ENCODE measurements around the gene PPIB. TPM values are rescaled to one million over a fixed set of nuclear protein-coding genes. Genes with fewer than 3 reads are reported as not detected.

Gene PPIB
- total RNA-seq, 6 experiments from 2014 or later = 276 to 535 (median 474) TPM

- H3K36me3 ChIP-seq = peaks cover 6 to 75% (median 32%) of the 10 kb centered on the region in 4 donors
- 87% methylated on average over 3 of the region's 4 CpGs for WGBS (ENCODE audit: insufficient coverage, low coverage, low lambda C conversion rate, missing lambda C conversion rate)
Measured at GRCh38 chr15:64138331-64138941, 24.4 kb downstream of the PPIB start.

GRCh38 chr15:64137226-64137833, 25.5 kb downstream of the PPIB start:
- no peaks in the 10 kb centered on the region for H3K27me3 ChIP-seq
- TF ChIP-seq CTCF (IDR thresholded peaks at IDR 0.05) = no peak
- TF ChIP-seq POLR2A (IDR thresholded peaks at IDR 0.05) = no peak
- H3K4me3 ChIP-seq = no peak overlapping the region
- intact Hi-C loops (cut with DNase I) = no loop called here
- H3K27ac ChIP-seq = no peak overlapping the region
- no peaks in the 10 kb centered on the region for H3K4me1 ChIP-seq
- ATAC-seq (peak; percentile 50 to 59 (median 55)), DNase-seq (peak in 1 of 3 donors; percentile 45)
- H3K9me3 ChIP-seq = no peaks in the 10 kb centered on the region
- H3K36me3 ChIP-seq = peaks cover 6 to 81% (median 37%) of the 10 kb centered on the region in 4 donors
- 67% methylated on average over 6 of the region's 8 CpGs for WGBS (ENCODE audit: insufficient coverage, low coverage, low lambda C conversion rate, missing lambda C conversion rate)

More at GRCh38 chr15:64138331-64138941, 24.4 kb downstream of the PPIB start:
- Histone ChIP-seq H3K4me1 (no peaks in the 10 kb centered on the region), H3K27ac (no peak overlapping the region), H3K4me3 (no peak overlapping the region), H3K27me3 (no peaks in the 10 kb centered on the region), H3K9me3 (no peaks in the 10 kb centered on the region)
- DNase-seq (no peak), ATAC-seq (no peak)
- intact Hi-C loops (cut with DNase I) = no loop called here
- TF ChIP-seq CTCF (IDR thresholded peaks at IDR 0.05) = no peak
- TF ChIP-seq POLR2A (IDR thresholded peaks at IDR 0.05) = no peak

GRCh38 chr15:64136347-64136746, 26.5 kb downstream of the PPIB start:
- intact Hi-C loops (cut with DNase I) = no loop called here
- WGBS (ENCODE audit: insufficient coverage, low coverage, low lambda C conversion rate, missing lambda C conversion rate) = 90% methylated on average over 3 of the region's 7 CpGs
- peaks cover 9 to 87% (median 45%) of the 10 kb centered on the region in 4 donors for H3K36me3 ChIP-seq
- H3K4me1 ChIP-seq = no peaks in the 10 kb centered on the region
- no peaks in the 10 kb centered on the region for H3K9me3 ChIP-seq
- ATAC-seq (no peak), DNase-seq (no peak)
- no peak overlapping the region for H3K27ac ChIP-seq
- H3K27me3 ChIP-seq = no peaks in the 10 kb centered on the region
- no peak overlapping the region for H3K4me3 ChIP-seq
- TF ChIP-seq CTCF (IDR thresholded peaks at IDR 0.05) (no peak), POLR2A (IDR thresholded peaks at IDR 0.05) (no peak)

GRCh38 chr15:64134345-64134829, 28.4 kb downstream of the PPIB start:
- no peak overlapping the region for H3K4me3 ChIP-seq
- ATAC-seq (peak; percentile 15 to 54 (median 38)), DNase-seq (peak in 2 of 3 donors; percentile 55 to 68)
- H3K36me3 ChIP-seq = peaks cover 19 to 96% (median 60%) of the 10 kb centered on the region in 4 donors
- H3K9me3 ChIP-seq = no peaks in the 10 kb centered on the region
- 87% methylated on average over 3 of the region's 9 CpGs for WGBS (ENCODE audit: insufficient coverage, low coverage, low lambda C conversion rate, missing lambda C conversion rate)
- TF ChIP-seq CTCF (IDR thresholded peaks at IDR 0.05) (no peak), POLR2A (IDR thresholded peaks at IDR 0.05) (no peak)
- no peak overlapping the region for H3K27ac ChIP-seq
- H3K27me3 ChIP-seq = no peaks in the 10 kb centered on the region
- no peaks in the 10 kb centered on the region for H3K4me1 ChIP-seq
- intact Hi-C loops (cut with DNase I) = no loop called here

Measured in right lobe of liver (tissue), 6 donors.